HepG2 (cell line): ENCODE data around the gene CD300H.

Source experiments
- CTCF ChIP-seq: sonication (generic); formaldehyde crosslinking; IDR thresholded peaks from 2 replicates; pipeline ENCODE4 v1.5.0; 2020; ENCODE audit warnings: mild to moderate bottlenecking, missing genetic modification reagents, moderate library complexity
- POLR2AphosphoS2 ChIP-seq: IDR thresholded peaks from 2 replicates; pipeline ENCODE4 v1.6.1; 2011; ENCODE audit warnings: low read depth, low read length, improper control_type of control experiment
- U2AF1 ChIP-seq: fragments of 200-400 bp; formaldehyde crosslinking; optimal IDR thresholded peaks from 2 replicates; pipeline ENCODE3; 2017; ENCODE audit warnings: mild to moderate bottlenecking, low read depth, low read length
- ZNF281 ChIP-seq: sonication (generic); formaldehyde crosslinking; IDR thresholded peaks from 2 replicates; pipeline ENCODE4 v1.4.0; 2020; ENCODE audit warnings: missing genetic modification reagents, borderline replicate concordance
- ZNF619 ChIP-seq: sonication (generic); formaldehyde crosslinking; IDR thresholded peaks from 2 replicates; pipeline ENCODE4 v1.4.0; 2020; ENCODE audit warnings: mild to moderate bottlenecking, missing genetic modification reagents
- ZZZ3 ChIP-seq: sonication (generic); formaldehyde crosslinking; IDR thresholded peaks from 2 replicates; pipeline ENCODE4 v1.4.0; 2020; ENCODE audit warnings: missing genetic modification reagents, mild to moderate bottlenecking, borderline replicate concordance

GRCh38 chr17:74585711-74586110 lies 18.4 kb upstream of the CD300H start:
- TF ChIP-seq U2AF1 = no peak
- no peak for TF ChIP-seq ZNF281 (CRISPR knock-in tag)
- TF ChIP-seq CTCF (CRISPR knock-in tag) = no peak
- no peak for TF ChIP-seq POLR2AphosphoS2
- no peak for TF ChIP-seq ZZZ3 (CRISPR knock-in tag)
- no peak for TF ChIP-seq ZNF619 (CRISPR knock-in tag)
